Peyer's patch (tissue), 4 donors: ENCODE data around the gene POLR3H. TPM values are rescaled to one million over a fixed set of nuclear protein-coding genes. Genes with fewer than 3 reads are reported as not detected.
A peak's percentile ranks its signal among the peaks of the same experiment; 100 is the strongest.

Source experiments
- DNase-seq, 3 donors: peaks; one replicate each; pipeline ENCODE4 v3.0.0-alpha.2; 2017 to 2019
- H3K27ac ChIP-seq, 4 donors: fragments of 200-600 bp; sonication (generic); one replicate each; pipeline ENCODE4 v1.5.1; 2016 to 2019
- H3K27me3 ChIP-seq, 2 donors: fragments of 200-600 bp; sonication (generic); one replicate each; pipeline ENCODE4 v1.5.1; 2019
- H3K36me3 ChIP-seq, 3 donors: fragments of 200-600 bp; sonication (generic); one replicate each; pipeline ENCODE4 v1.5.1; 2016 to 2019
- H3K4me1 ChIP-seq, 4 donors: fragments of 200-600 bp; sonication (generic); one replicate each; pipeline ENCODE4 v1.5.1; 2016 to 2019
- H3K4me3 ChIP-seq, 4 donors: fragments of 200-600 bp; sonication (generic); 1 replicate in 3 of 4; 2 replicates in 1 of 4; pipeline ENCODE4 v1.5.1; 2016 to 2019; ENCODE audit warnings: mild to moderate bottlenecking in 1 of 4
- H3K9me3 ChIP-seq, 4 donors: fragments of 200-600 bp; sonication (generic); one replicate each; pipeline ENCODE4 v1.5.1; 2016 to 2019; ENCODE audit warnings: mild to moderate bottlenecking in 1 of 4
- CTCF ChIP-seq, 6 experiments: fragments of 450-650 bp in 4 of 6; fragments of 200-600 bp in 2 of 6; sonication (generic) in 1 of 6; IDR thresholded peaks; one replicate each; pipeline ENCODE4 v1.5.1; 2017 to 2019; ENCODE audit warnings: antibody characterized with exemption in 6 of 6, mild to moderate bottlenecking in 3 of 6, moderate library complexity in 1 of 6
- POLR2A ChIP-seq, 2 donors: fragments of 450-650 bp; IDR thresholded peaks; one replicate each; pipeline ENCODE4 v1.5.1; 2017; ENCODE audit warnings: antibody characterized with exemption in 2 of 2, mild to moderate bottlenecking in 2 of 2, moderate library complexity in 2 of 2
- total RNA-seq, 4 donors: library from RNA; depleted of rRNA; stranded (reverse); fragments of >200 nt; gene quantifications; one replicate each; pipeline ENCODE4 v1.1.0, GENCODE V29; 2016

POLR3H gene
- total RNA-seq, 4 donors from 2014 or later, result 9.5 to 14.9 (median 13.0) TPM

DNA sequence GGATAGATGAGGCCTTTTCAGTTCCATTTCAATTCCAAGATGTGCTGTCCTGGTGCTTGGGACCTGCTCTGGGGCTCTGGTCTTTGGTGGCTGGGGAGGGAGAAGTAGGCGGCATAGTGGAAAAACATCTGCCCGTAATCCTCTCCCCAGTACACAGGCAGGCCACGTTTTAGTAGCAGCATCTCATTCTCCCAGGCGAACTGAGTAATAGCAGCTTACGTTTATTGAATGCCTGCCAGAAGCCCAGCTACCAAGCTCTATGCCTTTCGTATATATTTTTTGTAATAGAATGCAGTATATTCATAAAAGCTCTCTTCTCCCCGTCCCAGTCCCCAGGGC, 63.9 kb downstream of the POLR3H start:
- no peaks in the 10 kb centered on the region for H3K27me3 ChIP-seq
- H3K4me1 ChIP-seq, result peaks cover 0 to 65% (median 9%) of the 10 kb centered on the region in 4 donors
- H3K4me3 ChIP-seq, result no peak overlapping the region
- DNase-seq, result no peak
- H3K9me3 ChIP-seq, result no peaks in the 10 kb centered on the region
- peaks cover 0 to 4% (median 0%) of the 10 kb centered on the region in 3 donors for H3K36me3 ChIP-seq
- peak overlapping the region; percentile 1 to 69 (median 39) for H3K27ac ChIP-seq
- TF ChIP-seq POLR2A (IDR thresholded peaks at IDR 0.05), result no peak
- no peak for TF ChIP-seq CTCF (IDR thresholded peaks at IDR 0.05)

- Histone ChIP-seq H3K27ac (peak overlapping the region; percentile 17 to 69 (median 39)), H3K4me1 (peaks cover 0 to 62% (median 9%) of the 10 kb centered on the region in 4 donors), H3K27me3 (no peaks in the 10 kb centered on the region), H3K4me3 (no peak overlapping the region), H3K36me3 (peaks cover 0 to 4% (median 0%) of the 10 kb centered on the region in 3 donors), H3K9me3 (no peaks in the 10 kb centered on the region)
- no peak for DNase-seq
- TF ChIP-seq POLR2A (IDR thresholded peaks at IDR 0.05) (no peak), CTCF (IDR thresholded peaks at IDR 0.05) (no peak)
Observed at GRCh38 chr22:41479671-41480396, 64.4 kb downstream of the POLR3H start.

DNA sequence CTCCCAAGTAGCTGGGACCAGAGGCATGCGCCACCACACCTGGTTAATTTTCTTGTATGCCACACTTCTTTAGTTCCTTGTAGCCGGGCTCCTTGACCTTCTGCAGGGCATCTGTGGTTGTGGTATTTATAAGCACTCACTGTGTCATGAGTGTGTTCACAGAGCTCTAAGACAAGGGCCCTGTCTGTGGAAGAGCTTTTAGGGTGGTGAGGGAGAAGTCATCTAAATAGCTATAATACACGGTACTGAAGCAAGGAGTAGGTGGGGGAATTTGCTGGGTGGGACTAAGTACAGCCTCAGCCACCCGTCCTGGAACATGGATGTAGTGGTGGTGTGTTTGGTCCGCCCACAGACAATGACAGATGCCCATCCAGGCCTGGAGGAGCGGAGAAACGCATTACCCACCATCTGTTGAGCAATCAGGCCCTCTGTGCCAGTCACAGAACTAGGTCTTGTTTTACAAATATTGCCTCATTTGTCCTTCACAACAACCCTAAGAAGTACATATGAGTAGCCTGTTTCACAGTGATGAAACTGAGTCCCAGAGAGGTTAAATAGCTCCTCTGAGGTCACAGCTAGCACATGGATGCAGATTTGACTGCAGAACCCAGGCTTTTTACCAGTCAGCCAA, 65.3 kb downstream of the POLR3H start:
- no peak overlapping the region for H3K4me3 ChIP-seq
- H3K4me1 ChIP-seq, result peaks cover 0 to 64% (median 9%) of the 10 kb centered on the region in 4 donors
- H3K27ac ChIP-seq, result peak overlapping the region; percentile 17 to 69 (median 39)
- H3K9me3 ChIP-seq, result no peaks in the 10 kb centered on the region
- no peaks in the 10 kb centered on the region for H3K27me3 ChIP-seq
- H3K36me3 ChIP-seq, result peaks cover 0 to 4% (median 0%) of the 10 kb centered on the region in 3 donors
- TF ChIP-seq POLR2A (IDR thresholded peaks at IDR 0.05) (no peak), CTCF (IDR thresholded peaks at IDR 0.05) (no peak)
- no peak for DNase-seq

- Histone ChIP-seq H3K27ac (peak overlapping the region in 3 of 4 donors; percentile 17 to 69 (median 46)), H3K9me3 (no peaks in the 10 kb centered on the region), H3K27me3 (no peaks in the 10 kb centered on the region), H3K4me3 (no peak overlapping the region), H3K4me1 (peaks cover 0 to 64% (median 9%) of the 10 kb centered on the region in 4 donors), H3K36me3 (peaks cover 0 to 6% (median 0%) of the 10 kb centered on the region in 3 donors)
- TF ChIP-seq POLR2A (IDR thresholded peaks at IDR 0.05) (no peak), CTCF (IDR thresholded peaks at IDR 0.05) (no peak)
- no peak for DNase-seq
Observed at GRCh38 chr22:41478473-41478872, 65.8 kb downstream of the POLR3H start.

Other genes with a start within 250 kb of the POLR3H start
- gene ZC3H7B, start 242.9 kb downstream of the POLR3H start, total RNA-seq, result 10 to 100 TPM; 39.9 to 65.1 (median 60.0) TPM
- 10 to 100 TPM in 3 of 4 donors, 1 to 10 TPM in 1; 6.6 to 42.2 (median 27.0) TPM for gene TEF, start 162.5 kb downstream of the POLR3H start, total RNA-seq
- 10 to 100 TPM; 18.2 to 78.6 (median 74.4) TPM for gene TOB2, start 97.7 kb downstream of the POLR3H start, total RNA-seq
- 10 to 100 TPM; 20.6 to 31.3 (median 23.0) TPM for gene PHF5A, start 75.8 kb downstream of the POLR3H start, total RNA-seq
- 100 to 1,000 TPM; 115 to 394 (median 356) TPM for gene ACO2, start 75.4 kb downstream of the POLR3H start, total RNA-seq
- 1 to 10 TPM in 1 of 4 donors, under 1 TPM in 1, not detected in 2; 0.80 to 1.5 TPM for gene CSDC2, start 16.5 kb upstream of the POLR3H start, total RNA-seq
- 100 to 1,000 TPM in 3 of 4 donors, 10 to 100 TPM in 1; 63.5 to 139 (median 101) TPM for gene PMM1, start 45.4 kb upstream of the POLR3H start, total RNA-seq
- 10 to 100 TPM; 22.3 to 39.4 (median 29.9) TPM for gene DESI1, start 76.6 kb upstream of the POLR3H start, total RNA-seq
- 100 to 1,000 TPM; 119 to 151 (median 127) TPM for gene XRCC6, start 76.8 kb upstream of the POLR3H start, total RNA-seq
- 10 to 100 TPM; 51.5 to 87.5 (median 58.6) TPM for gene SNU13, start 144.4 kb upstream of the POLR3H start, total RNA-seq
- gene MEI1, start 155.0 kb upstream of the POLR3H start, total RNA-seq, result 10 to 100 TPM in 2 of 4 donors, 1 to 10 TPM in 2; 1.1 to 20.6 (median 11.7) TPM